HG03558 (cell line): ENCODE data around the gene MDN1.
"Not testable (repeated sequence)": the region's sequence is repeated elsewhere in the genome, so short reads cannot be mapped to it uniquely, and the experiment has no call there.

Experiments used
- ATAC-seq: cut with Tn5 transposase; IDR thresholded peaks from one replicate; pipeline ENCODE4 v1.9.1; 2021; ENCODE audit warnings: moderate number of reproducible peaks; ENCODE audit not compliant: unreplicated experiment; ENCODE audit errors: extremely low read depth

MDN1 gene

GRCh38 chr6:89670935-89671565 lies 148.5 kb downstream of the MDN1 start:
- ATAC-seq = no peak

- no peak for ATAC-seq
Observed at GRCh38 chr6:89669002-89669401, 150.6 kb downstream of the MDN1 start.

DNA sequence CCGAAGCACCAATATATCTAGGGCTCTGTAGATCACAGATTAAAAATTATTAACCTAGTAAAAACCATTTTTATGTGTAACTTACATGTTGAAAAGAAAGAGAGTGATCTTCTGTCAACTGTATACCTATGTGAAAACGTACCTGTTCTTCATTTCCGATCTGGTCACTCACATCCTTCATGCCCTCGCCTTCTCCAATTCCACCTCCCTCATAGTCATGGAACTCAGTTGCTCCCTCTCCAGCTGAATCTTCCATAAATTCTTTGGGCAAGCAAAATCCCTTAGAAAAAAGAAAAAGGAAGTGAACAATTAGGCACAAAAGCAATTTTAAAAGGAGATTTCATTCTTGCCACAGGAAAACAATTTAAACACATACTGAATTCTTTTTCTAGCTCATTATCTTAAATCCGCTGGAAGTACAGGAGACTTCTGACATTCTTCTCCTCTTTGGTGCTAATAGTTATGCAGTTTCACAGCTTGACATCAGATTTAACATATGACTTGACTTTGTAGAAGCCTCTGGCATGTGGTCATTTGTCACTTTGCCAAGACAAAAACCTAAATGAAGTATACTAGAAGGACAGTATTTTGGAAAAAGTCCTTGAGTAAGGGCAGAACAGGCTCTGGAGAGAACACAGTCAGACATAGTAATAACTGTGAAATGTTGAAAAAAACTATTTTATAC lies 151.6 kb downstream of the MDN1 start:
- no peak for ATAC-seq

DNA sequence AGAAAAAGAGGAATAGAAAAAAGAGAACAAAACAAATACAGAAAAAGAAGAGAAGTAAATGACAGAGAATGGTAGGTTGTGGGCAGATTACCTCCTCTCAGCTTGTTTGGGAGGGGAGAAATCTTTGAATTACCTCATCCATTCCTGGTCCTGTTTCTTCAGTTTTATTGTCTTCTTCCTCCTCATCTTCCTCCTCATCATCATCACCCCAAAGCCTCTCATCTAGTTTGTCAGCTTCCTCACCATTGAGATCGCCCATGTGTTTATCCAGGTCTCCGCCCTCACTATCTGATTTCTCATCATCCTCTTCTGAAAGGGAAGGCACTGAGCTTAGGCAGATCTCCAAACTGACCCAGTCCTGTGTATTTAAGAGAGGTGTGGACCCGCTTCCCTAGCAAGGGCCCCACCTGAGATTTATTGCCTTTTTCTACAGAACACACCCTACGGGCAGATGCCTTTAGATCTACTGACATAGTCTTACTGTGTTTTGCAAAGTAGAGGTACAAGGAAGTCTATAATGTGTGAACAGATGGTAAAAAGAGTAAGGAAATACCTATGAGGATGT lies 156.9 kb downstream of the MDN1 start:
- ATAC-seq = no peak

GRCh38 chr6:89661559-89661958 lies 158.0 kb downstream of the MDN1 start:
- ATAC-seq = no peak

DNA sequence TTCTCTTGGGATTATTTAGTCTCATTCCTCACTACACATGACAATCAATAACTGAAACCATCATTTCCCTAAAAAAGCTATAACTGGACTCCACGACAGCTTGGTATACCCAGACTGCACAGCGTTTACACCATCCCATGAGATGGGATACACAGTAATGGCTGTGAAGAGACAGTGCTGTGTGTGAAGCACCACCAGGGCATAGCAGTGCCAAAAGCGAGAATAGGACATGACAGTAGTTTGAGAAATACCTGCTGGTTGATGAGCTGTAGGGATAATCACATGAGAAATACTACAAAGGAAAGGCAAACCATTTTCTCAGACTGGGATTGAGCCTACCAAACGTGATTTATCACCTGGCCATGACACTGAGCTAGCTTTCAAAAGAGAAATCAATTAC lies 158.6 kb downstream of the MDN1 start:
- no peak for ATAC-seq

- no peak for ATAC-seq
Observed at GRCh38 chr6:89657445-89658158, 162.0 kb downstream of the MDN1 start.

DNA sequence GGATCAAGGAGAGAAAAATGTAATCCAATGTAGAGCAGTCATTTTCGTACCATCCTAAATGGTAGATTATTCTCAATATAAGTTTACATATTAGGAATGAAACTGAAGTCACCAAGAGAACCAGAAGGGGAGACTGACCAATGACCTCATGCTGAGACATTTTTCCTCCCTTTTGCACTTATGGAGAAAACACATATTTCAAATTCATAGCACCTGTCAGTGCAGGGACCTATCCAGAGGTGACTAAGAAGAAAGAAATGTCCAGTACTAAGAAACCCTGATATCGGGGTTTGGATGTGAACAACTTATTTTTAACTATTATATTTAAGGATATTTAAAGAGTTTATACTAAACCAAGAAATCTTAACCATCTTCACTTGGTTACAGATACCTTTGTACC lies 164.5 kb downstream of the MDN1 start:
- no peak for ATAC-seq

GRCh38 chr6:89650579-89650978 lies 169.0 kb downstream of the MDN1 start:
- ATAC-seq = no peak

DNA sequence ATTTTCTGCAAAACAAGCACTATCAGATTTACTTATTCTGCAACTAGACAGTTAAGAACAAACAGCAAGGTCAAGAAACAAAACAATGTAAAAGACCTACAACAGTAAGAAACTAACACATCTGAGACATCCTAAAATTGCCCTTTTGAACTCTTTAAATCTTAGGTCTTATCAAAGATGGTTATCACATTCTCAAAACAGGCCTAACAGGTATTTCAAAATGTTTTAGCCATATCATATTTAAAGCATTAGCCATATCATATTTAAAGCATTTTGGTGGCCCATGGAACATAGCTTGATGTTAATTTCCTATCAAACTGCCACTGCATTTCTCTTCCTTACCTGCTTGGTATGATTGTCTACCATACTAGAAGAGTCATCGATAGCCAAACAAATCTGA lies 169.9 kb downstream of the MDN1 start:
- no peak for ATAC-seq

GRCh38 chr6:89644864-89645263 lies 174.7 kb downstream of the MDN1 start:
- ATAC-seq = no peak

GRCh38 chr6:89643406-89643805 lies 176.2 kb downstream of the MDN1 start:
- no peak for ATAC-seq

GRCh38 chr6:89642956-89643355 lies 176.6 kb downstream of the MDN1 start:
- ATAC-seq = no peak

GRCh38 chr6:89641581-89641980 lies 178.0 kb downstream of the MDN1 start:
- ATAC-seq = not testable (repeated sequence)

- ATAC-seq = no peak
Observed at GRCh38 chr6:89640804-89641203, 178.8 kb downstream of the MDN1 start.

GRCh38 chr6:89638320-89639195 lies 181.0 kb downstream of the MDN1 start, which contains the start of gene LYRM2:
LYRM2 (minus strand) TSS chr6:89638747; CDS start chr6:89638716, 31 bp downstream.
- peak; percentile 90 for ATAC-seq

DNA sequence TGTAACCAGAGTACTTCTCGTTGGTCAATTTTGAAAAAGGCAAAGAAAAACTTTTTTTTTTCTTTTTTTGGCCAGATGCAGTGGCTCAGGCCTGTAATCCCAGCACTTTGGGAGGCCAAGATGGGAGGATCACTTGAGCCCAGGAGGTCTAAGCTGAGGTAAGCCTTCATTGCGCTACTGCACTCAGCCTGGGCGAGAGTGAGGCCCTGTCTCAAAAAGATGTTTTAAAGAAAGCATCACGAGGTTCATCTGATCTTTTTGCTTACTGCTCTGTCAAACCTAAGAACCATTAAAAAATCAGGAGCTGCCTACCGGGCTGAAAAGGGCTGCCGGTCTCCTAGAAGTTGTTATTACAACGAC lies 181.7 kb downstream of the MDN1 start:
- ATAC-seq = no peak

GRCh38 chr6:89636412-89636811 lies 183.2 kb downstream of the MDN1 start:
- not testable (repeated sequence) for ATAC-seq

DNA sequence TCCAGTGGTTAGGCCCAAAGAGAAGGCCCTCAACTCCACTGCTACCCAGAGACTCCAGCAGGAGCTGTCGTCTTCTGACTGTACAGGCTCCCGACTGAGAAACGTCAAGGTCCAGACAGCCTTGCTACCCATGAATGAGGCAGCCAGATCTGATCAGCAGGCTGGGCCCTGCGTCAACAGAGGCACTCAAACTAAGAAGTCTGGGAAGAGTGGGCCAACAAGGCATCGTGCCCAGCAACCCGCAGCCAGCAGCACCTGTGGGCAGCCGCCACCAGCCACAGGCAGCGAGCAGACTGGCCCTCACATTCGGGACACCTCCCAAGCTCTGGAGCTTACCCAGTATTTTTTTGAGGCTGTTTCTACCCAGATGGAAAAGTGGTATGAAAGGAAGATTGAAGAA lies 189.1 kb downstream of the MDN1 start:
- no peak for ATAC-seq

- ATAC-seq = no peak
Observed at GRCh38 chr6:89623749-89624148, 195.8 kb downstream of the MDN1 start.
